ENCODE results near the gene TMEM126A. TPM values are rescaled to one million over a fixed set of nuclear protein-coding genes. Genes with fewer than 3 reads are reported as not detected.

The TMEM126A gene
- total RNA-seq, 1 experiment from 2014 or later, result 90.7 TPM

DNA sequence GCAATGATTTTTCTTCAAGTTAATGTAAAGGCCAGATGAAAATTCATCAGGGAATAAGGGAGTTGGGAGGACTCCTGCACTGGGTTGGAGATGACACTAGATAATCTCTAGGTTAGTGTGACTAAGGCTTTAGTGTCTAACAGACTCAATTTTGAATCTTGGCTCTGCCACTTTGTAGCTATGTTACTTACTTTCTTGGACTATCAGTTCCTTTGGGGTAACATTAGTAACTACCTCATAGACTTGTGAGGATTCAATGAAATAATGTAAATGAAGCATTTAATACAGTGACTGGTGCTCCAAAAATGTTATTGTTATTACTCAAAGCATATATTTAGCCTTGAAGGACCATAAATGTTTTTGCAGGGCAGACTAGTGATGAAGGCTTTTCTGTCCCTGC lies 47.8 kb downstream of the TMEM126A start:
- no peak for DNase-seq (ENCODE audit: low spot score)

DNA sequence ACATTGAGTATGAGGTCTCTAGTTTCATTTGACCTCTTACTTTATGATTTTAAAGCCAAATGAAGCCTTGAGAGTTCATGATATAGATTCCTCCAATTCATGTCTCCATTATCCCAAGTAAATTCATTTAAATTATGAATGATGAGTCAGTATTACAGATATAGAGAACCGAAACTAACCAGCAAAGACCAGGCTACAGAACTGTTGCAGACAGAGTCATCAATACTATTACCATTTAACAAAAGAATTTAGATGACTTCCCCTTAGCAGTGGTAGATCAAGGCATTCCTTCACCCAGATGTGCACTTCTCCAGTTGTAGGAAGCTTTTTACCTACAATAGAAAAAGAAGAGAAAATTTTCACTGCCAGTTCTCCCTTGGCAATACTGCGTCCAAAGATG lies 50.0 kb downstream of the TMEM126A start:
- no peak for DNase-seq (ENCODE audit: low spot score)

DNA sequence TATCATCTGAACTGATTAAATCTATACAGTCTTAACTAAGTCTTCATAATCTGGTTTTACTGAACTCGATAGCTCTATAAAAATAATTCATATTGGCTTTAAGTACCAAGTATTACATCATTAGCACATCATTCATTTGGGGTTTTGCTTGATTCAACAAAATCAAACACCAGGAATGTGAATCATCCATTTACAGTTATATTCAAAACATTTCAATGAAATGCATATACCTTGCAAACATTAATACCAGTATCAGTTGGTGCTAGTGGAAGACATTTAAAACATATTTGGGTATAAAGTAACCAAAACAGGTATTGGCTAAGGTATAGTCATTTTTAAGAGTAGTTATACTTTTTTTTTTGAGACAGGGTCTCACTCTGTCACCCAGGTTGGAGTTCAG lies 50.4 kb downstream of the TMEM126A start:
- no peak for DNase-seq (ENCODE audit: low spot score)

DNA sequence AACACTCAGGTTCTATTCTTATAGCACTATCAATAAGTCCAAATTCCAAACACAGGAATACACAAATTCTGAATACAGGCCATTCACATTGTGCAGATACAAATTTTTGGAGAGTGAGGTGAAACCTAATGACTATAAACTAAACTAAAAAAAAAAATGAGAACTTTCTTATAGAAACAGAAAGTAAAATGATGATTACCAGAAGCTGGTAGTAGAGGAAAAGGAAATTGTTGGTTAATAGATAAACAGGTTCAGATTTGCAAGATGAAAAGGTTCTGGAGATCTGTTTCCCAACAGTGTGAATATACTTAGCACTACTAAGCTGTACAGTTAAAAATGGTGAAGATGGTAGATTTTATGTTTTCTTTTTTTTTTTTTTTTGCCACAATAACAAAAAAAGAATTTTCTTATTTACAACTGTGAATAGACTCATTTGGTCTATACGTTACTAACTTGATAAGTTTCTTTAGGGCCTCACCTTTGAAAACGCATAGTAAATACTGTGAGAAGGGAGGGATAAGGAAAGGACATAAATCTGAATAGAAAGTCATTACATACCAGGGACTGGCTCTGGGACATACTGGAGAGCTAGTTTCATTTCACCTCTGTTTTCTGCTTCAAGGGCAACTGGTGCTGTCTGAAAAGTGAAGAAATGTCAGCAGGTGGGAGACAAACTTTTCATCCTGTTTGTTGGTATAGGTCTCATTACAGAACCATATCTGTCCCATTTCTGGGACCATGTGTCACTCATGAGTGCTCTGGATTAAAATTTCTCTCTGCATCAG lies 52.4 kb downstream of the TMEM126A start:
- DNase-seq (ENCODE audit: low spot score), result no peak

DNA sequence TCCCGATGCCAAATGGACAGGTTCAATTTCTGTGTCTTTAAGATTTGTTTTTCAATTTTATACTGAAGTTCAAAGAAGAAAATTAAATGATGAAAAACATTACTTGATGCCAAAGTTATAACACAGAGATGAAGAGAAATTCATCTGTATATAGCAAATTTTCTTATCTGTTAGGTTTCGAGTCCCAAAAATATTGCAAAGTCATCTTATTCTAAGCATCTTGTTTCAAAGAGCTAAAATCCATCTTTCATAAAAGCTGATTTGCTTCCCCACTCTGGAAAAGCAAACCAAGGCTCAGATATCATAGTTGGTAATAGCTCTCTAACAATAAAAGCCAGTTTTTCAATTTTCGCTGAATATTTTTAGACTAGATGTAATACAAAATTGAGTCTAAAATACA lies 57.2 kb downstream of the TMEM126A start:
- no peak for DNase-seq (ENCODE audit: low spot score)

DNA sequence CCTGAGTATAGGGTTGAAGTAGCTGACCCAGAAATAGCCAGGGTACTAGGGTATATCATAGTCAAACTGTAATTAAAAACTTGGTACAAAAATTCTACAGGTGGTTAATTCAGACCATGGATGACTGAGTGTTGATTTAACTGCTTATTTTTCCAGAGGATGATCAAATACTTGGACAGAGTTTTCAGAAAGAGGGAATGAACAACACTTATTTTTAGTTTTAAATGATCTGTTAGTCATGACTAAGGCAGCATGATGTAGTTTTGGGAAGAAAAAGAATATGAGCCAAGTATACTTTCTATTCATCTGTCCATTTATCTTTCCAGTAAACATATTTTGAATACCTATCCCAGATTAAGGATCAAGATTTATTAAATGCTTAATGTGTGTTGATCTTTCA lies 58.0 kb downstream of the TMEM126A start:
- no peak for DNase-seq (ENCODE audit: low spot score)

Other genes with a start within 250 kb of the TMEM126A start
- gene DLG2, start 20.6 kb upstream of the TMEM126A start, total RNA-seq (2014; rRNA removed; shearing (Covaris generic)), result 1.7 and 2.6 TPM in 2 replicates
- 93.5 and 94.3 TPM in 2 replicates for gene TMEM126B, start 19.4 kb upstream of the TMEM126A start, total RNA-seq (2014; rRNA removed; shearing (Covaris generic))
- 18.5 and 20.4 TPM in 2 replicates for gene CREBZF, start 17.2 kb downstream of the TMEM126A start, total RNA-seq (2014; rRNA removed; shearing (Covaris generic))
- not detected in 2 replicates for gene CCDC89, start 38.2 kb downstream of the TMEM126A start, total RNA-seq (2014; rRNA removed; shearing (Covaris generic))
- gene SYTL2, start 163.2 kb downstream of the TMEM126A start, total RNA-seq (2014; rRNA removed; shearing (Covaris generic)), result 56.5 and 61.4 TPM in 2 replicates
- not detected in 2 replicates for gene CCDC83, start 207.4 kb downstream of the TMEM126A start, total RNA-seq (2014; rRNA removed; shearing (Covaris generic))

Data from H4 (cell line).